Activated CD8-positive, alpha-beta memory T cell treated with anti-CD3 and anti-CD28 coated beads for 36 hours (primary cell): Measurements from ENCODE around the gene WAPL. TPM values are rescaled to one million over a fixed set of nuclear protein-coding genes. Genes with fewer than 3 reads are reported as not detected.

Experiments
- total RNA-seq, 2 experiments: library from RNA; stranded (reverse); gene quantifications; one replicate each; pipeline ENCODE4 v1.2.3, GENCODE V29; 2021

The WAPL gene
- total RNA-seq, 2 experiments from 2014 or later: 49.6 to 50.7 TPM

Other genes with a start within 250 kb of the WAPL start
- not detected for gene GRID1, start 155.0 kb downstream of the WAPL start, total RNA-seq
- gene OPN4, start 132.8 kb upstream of the WAPL start, total RNA-seq: not detected
- under 1 TPM in 1 of 2 experiments, not detected in 1; 0.04 TPM for gene LDB3, start 146.7 kb upstream of the WAPL start, total RNA-seq
- gene BMPR1A, start 234.8 kb upstream of the WAPL start, total RNA-seq: 10 to 100 TPM; 15.9 to 19.5 TPM